ENCODE results near the gene KCNE3. TPM values are rescaled to one million over a fixed set of nuclear protein-coding genes. Genes with fewer than 3 reads are reported as not detected.

The KCNE3 gene
- total and polyA plus RNA-seq, 9 of the 15 experiments (the other 6 are each of a cell fraction or from before 2014, with no cell fraction given) = 1.6 to 8.7 (median 6.2) TPM

GRCh38 chr11:74468936-74469335 is 1.6 kb upstream of the KCNE3 start:
- H2AFZ ChIP-seq (ENCODE audit: low read depth, low read length) = no peak overlapping the region
- in situ Hi-C loops (cut with MboI) (loop anchor here (10.0 kb wide), 1 partner anchor 864 kb away; no protein-coding TSS in a partner anchor), intact Hi-C loops (cut with micrococcal nuclease) (no loop called here)
- H3K4me3 ChIP-seq = no peak overlapping the region
- DNase-seq (ENCODE audit: extremely low read depth in 1 of 4, low spot score in 3 of 4) (no peak), FAIRE-seq (no peak), ATAC-seq (no peak)
- CTCF ChIA-PET (ENCODE audit: low intra/inter-chr PET ratio) = no interaction called here
- 20% methylated on average over 1 of the region's 1 CpG for WGBS (ENCODE audit: insufficient coverage, low coverage, missing lambda C conversion rate)
- H3K4me2 ChIP-seq (ENCODE audit: insufficient read depth, low read length) = no peak overlapping the region
- no peaks in the 10 kb centered on the region for H3K36me3 ChIP-seq (ENCODE audit: control insufficient read depth, insufficient read depth, low read length)
- POLR2A ChIA-PET = interaction anchor here (1.5 to 2.9 kb wide), 2 partner anchors 10 to 12 kb away, joined by 6 to 8 read pairs; no protein-coding TSS in a partner anchor
- H3K9me3 ChIP-seq (replicated peaks; ENCODE audit: control insufficient read depth, insufficient read depth, low read depth, low read length) = no peaks in the 10 kb centered on the region
- BruUV-seq (replicated peaks) = no TSS peak
- no peaks in the 10 kb centered on the region; a peak in 1 of 5 replicates for H3K27me3 ChIP-seq (ENCODE audit: control insufficient read depth in 2 of 2, insufficient read depth in 2 of 2, low read length in 2 of 2)
- no peaks in the 10 kb centered on the region for H3K9me1 ChIP-seq (ENCODE audit: control insufficient read depth, insufficient read depth, low read length)
- no peak overlapping the region for H3K9ac ChIP-seq (ENCODE audit: insufficient read depth in 1 of 2, low read depth in 2 of 2, low read length in 2 of 2)
- no peak overlapping the region for H3K27ac ChIP-seq (ENCODE audit: extremely low read depth, low read depth, low read length)
- no peaks in the 10 kb centered on the region for H4K20me1 ChIP-seq (replicated peaks; ENCODE audit: control insufficient read depth, insufficient read depth, low read length)
- no peaks in the 10 kb centered on the region for H3K79me2 ChIP-seq (ENCODE audit: control insufficient read depth, insufficient read depth, low read length)
- TF ChIP-seq BCOR (IDR thresholded peaks at IDR 0.05) (no peak), AFF4 (CRISPR knock-in tag; IDR thresholded peaks at IDR 0.05) (no peak)
- H3K4me1 ChIP-seq (replicated peaks in 1 of 2; ENCODE audit: control insufficient read depth in 2 of 2, insufficient read depth in 2 of 2, low read length in 2 of 2) = peaks cover 18 to 28% of the 10 kb centered on the region in 2 experiments
